Smooth muscle cell (in vitro differentiated cells): ENCODE data around the gene NRROS. TPM values are rescaled to one million over a fixed set of nuclear protein-coding genes. Genes with fewer than 3 reads are reported as not detected.

Source experiments
- DNase-seq: peaks from one replicate; lab custom pipeline; 2025; ENCODE audit not compliant: unreplicated experiment; lab: John Stamatoyannopoulos, UW
- H2AFZ ChIP-seq: fragments of 200-600 bp; sonication (generic); 2 replicates; pipeline ENCODE4 v1.6.0; 2016; ENCODE audit warnings: antibody characterized with exemption, low read depth, mild to moderate bottlenecking
- H3F3A ChIP-seq: fragments of 200-600 bp; sonication (generic); 2 replicates; pipeline ENCODE4 v1.6.0; 2017; ENCODE audit warnings: antibody characterized with exemption, low read depth
- H3K27ac ChIP-seq: fragments of 200-600 bp; sonication (generic); 2 replicates; pipeline ENCODE4 v1.5.1; 2016; ENCODE audit warnings: low read depth, mild to moderate bottlenecking
- H3K27me3 ChIP-seq: fragments of 200-600 bp; sonication (generic); 2 replicates; pipeline ENCODE4 v1.6.1; 2016; ENCODE audit warnings: low read depth, mild to moderate bottlenecking
- H3K36me3 ChIP-seq: fragments of 200-600 bp; sonication (generic); 2 replicates; pipeline ENCODE4 v1.5.1; 2016; ENCODE audit warnings: low read depth
- H3K4me1 ChIP-seq: fragments of 200-600 bp; sonication (generic); 2 replicates; pipeline ENCODE4 v1.5.1; 2016; ENCODE audit warnings: low read depth
- H3K4me2 ChIP-seq: fragments of 200-600 bp; sonication (generic); 2 replicates; pipeline ENCODE4 v1.6.0; 2016; ENCODE audit warnings: mild to moderate bottlenecking
- H3K4me3 ChIP-seq: fragments of 200-600 bp; sonication (generic); 2 replicates; pipeline ENCODE4 v1.5.1; 2016; ENCODE audit warnings: mild to moderate bottlenecking
- H3K79me2 ChIP-seq: fragments of 200-600 bp; sonication (generic); 2 replicates; pipeline ENCODE4 v1.6.0; 2016; ENCODE audit warnings: low read depth, mild to moderate bottlenecking
- H3K9ac ChIP-seq: fragments of 200-600 bp; sonication (generic); 2 replicates; pipeline ENCODE4 v1.6.0; 2016; ENCODE audit warnings: low read depth
- H3K9me3 ChIP-seq: fragments of 200-600 bp; sonication (generic); replicated peaks from 2 replicates; pipeline ENCODE4 v1.5.1; 2016; ENCODE audit warnings: low read depth
- H4K20me1 ChIP-seq: fragments of 200-600 bp; sonication (generic); 2 replicates; pipeline ENCODE4 v1.6.0; 2016; ENCODE audit warnings: low read depth
- CTCF ChIP-seq: fragments of 200-600 bp; sonication (generic); IDR thresholded peaks from 2 replicates; pipeline ENCODE4 v1.5.1; 2017; ENCODE audit warnings: borderline replicate concordance, mild to moderate bottlenecking, antibody characterized with exemption; ENCODE audit not compliant: insufficient read depth, poor library complexity, severe bottlenecking
- WGBS: methylation state at CpG from one replicate; pipeline ENCODE4 v1.1.7; 2016; ENCODE audit warnings: low lambda C conversion rate; 5-methylcytosine and 5-hydroxymethylcytosine counted together
- polyA plus RNA-seq: library from polyadenylated mRNA; unstranded; fragments of >200 nt; fragmentation: Nextera tagmentation; extraction: Ambion mirVana; gene quantifications from 2 replicates; pipeline ENCODE4 v1.2.1, GENCODE V29; 2016
- total RNA-seq: library from RNA; depleted of rRNA; stranded (reverse); fragments of >200 nt; gene quantifications from 2 replicates; pipeline ENCODE4 v1.2.3, GENCODE V29; 2014

Gene NRROS
- total and polyA plus RNA-seq, 2 experiments from 2014 or later, result 0.45 TPM; not detected in 1

DNA sequence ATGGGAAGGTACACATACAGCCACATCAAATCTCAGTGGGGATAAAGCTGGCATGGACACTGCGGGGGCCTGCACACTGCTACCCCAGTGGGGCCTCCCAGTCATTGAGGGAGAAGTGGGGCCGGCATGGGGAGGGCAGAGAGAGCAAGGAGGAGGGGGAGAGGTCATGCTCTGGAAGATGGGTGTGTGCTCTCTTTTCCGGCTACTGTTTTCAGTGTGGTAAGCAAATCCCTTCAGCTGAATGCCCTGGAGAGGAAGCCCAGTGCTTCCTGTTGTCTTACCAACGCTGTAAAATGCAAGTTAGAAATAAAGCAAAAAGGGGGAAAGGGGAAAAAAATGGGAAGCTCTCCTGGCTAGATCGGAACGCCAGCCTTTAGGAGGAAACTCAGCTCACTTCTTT lies 30.8 kb downstream of the NRROS start:
- H3K36me3 ChIP-seq, result no peaks in the 10 kb centered on the region
- no peak for TF ChIP-seq CTCF
- peaks cover 8% of the 10 kb centered on the region for H3K4me1 ChIP-seq
- H3K9me3 ChIP-seq, result no peaks in the 10 kb centered on the region
- DNase-seq, result no peak
- H3K27ac ChIP-seq, result no peak overlapping the region
- H2AFZ ChIP-seq, result peak overlapping the region; percentile 43
- H3K79me2 ChIP-seq, result no peaks in the 10 kb centered on the region
- no peaks in the 10 kb centered on the region for H4K20me1 ChIP-seq
- no peaks in the 10 kb centered on the region for H3K27me3 ChIP-seq
- no peak overlapping the region for H3K4me3 ChIP-seq
- H3K9ac ChIP-seq, result no peak overlapping the region
- no peak overlapping the region for H3K4me2 ChIP-seq
- WGBS, result 67% methylated on average over 6 of the region's 6 CpGs
- H3F3A ChIP-seq, result no peaks in the 10 kb centered on the region

DNA sequence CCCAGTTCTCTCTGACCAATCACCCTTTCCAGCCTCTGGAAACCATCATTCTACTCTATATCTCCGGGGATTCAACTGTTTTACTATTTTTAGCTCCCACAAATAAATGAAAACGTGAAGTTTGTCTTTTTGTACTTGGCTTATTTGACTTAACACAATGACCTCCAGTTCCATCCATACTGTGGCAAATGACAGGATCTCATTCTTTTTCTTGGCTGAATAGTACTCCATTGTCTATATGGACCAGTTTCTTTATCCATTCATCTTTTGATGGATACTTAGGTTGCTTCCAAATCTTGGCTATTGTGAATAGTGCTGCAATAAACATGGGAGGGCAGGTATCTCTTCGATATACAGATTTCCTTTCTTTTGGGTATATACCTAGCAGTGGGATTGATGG lies 34.1 kb downstream of the NRROS start:
- H3K9ac ChIP-seq, result no peak overlapping the region
- no peak for TF ChIP-seq CTCF
- no peaks in the 10 kb centered on the region for H3F3A ChIP-seq
- H3K9me3 ChIP-seq, result no peaks in the 10 kb centered on the region
- no peak overlapping the region for H3K27ac ChIP-seq
- H3K36me3 ChIP-seq, result no peaks in the 10 kb centered on the region
- H3K4me2 ChIP-seq, result no peak overlapping the region
- no peaks in the 10 kb centered on the region for H3K4me1 ChIP-seq
- no peaks in the 10 kb centered on the region for H3K79me2 ChIP-seq
- H3K4me3 ChIP-seq, result no peak overlapping the region
- no peaks in the 10 kb centered on the region for H4K20me1 ChIP-seq
- no peak for DNase-seq
- WGBS, result 86% methylated on average over 3 of the region's 3 CpGs
- H3K27me3 ChIP-seq, result no peaks in the 10 kb centered on the region
- H2AFZ ChIP-seq, result no peak overlapping the region

GRCh38 chr3:196677353-196677752 lies 37.9 kb downstream of the NRROS start:
- WGBS, result 18% methylated on average over 1 of the region's 1 CpG
- H3K79me2 ChIP-seq, result no peaks in the 10 kb centered on the region
- DNase-seq, result no peak
- no peaks in the 10 kb centered on the region for H3K4me1 ChIP-seq
- H3F3A ChIP-seq, result no peaks in the 10 kb centered on the region
- no peak overlapping the region for H3K9ac ChIP-seq
- H3K27ac ChIP-seq, result no peak overlapping the region
- no peaks in the 10 kb centered on the region for H3K9me3 ChIP-seq
- H3K4me2 ChIP-seq, result no peak overlapping the region
- H3K36me3 ChIP-seq, result no peaks in the 10 kb centered on the region
- H3K27me3 ChIP-seq, result peaks cover 5% of the 10 kb centered on the region
- no peak overlapping the region for H3K4me3 ChIP-seq
- H4K20me1 ChIP-seq, result no peaks in the 10 kb centered on the region
- TF ChIP-seq CTCF, result no peak
- no peak overlapping the region for H2AFZ ChIP-seq

- Histone ChIP-seq H4K20me1 (no peaks in the 10 kb centered on the region), H2AFZ (no peak overlapping the region), H3K36me3 (no peaks in the 10 kb centered on the region), H3K4me3 (no peak overlapping the region), H3K27me3 (peaks cover 5% of the 10 kb centered on the region), H3K4me1 (no peaks in the 10 kb centered on the region), H3K9ac (no peak overlapping the region), H3K79me2 (no peaks in the 10 kb centered on the region), H3K4me2 (no peak overlapping the region), H3F3A (no peaks in the 10 kb centered on the region), H3K27ac (no peak overlapping the region), H3K9me3 (no peaks in the 10 kb centered on the region)
- 78% methylated on average over 1 of the region's 1 CpG for WGBS
- no peak for TF ChIP-seq CTCF
- no peak for DNase-seq
Observed at GRCh38 chr3:196677931-196678330, 38.4 kb downstream of the NRROS start.
